HEK293 (cell line): ENCODE data around the gene SEC24A.

ENCODE experiments used
- CTCF ChIA-PET: fragments of 350-600 bp; formaldehyde crosslinking; extraction: SDS; loops from one replicate; lab custom pipeline; 2021; ENCODE audit warnings: antibody characterized with exemption; lab: Yijun Ruan, JAX
- POLR2A ChIA-PET: fragments of 300-600 bp; formaldehyde crosslinking; extraction: SDS; loops from one replicate; lab custom pipeline; 2020; ENCODE audit warnings: antibody characterized with exemption, inconsistent platforms; lab: Yijun Ruan, JAX
- H3K27ac ChIP-seq: fragments of 200-500 bp; sonication (Bioruptor generic); 2 replicates; pipeline ENCODE4 v1.5.1; 2014; ENCODE audit warnings: low read depth, low read length, control low read depth, inconsistent platforms; ENCODE audit errors: extremely low read depth
- H3K36me3 ChIP-seq, 2 experiments: fragments of 200-500 bp in 1 of 2; sonication (Bioruptor generic) in 1 of 2; 1 replicate in 1 of 2; 2 replicates in 1 of 2; pipeline ENCODE4 v1.5.1; 2014 to 2017; ENCODE audit warnings: inconsistent platforms in 2 of 2, low read length in 2 of 2; ENCODE audit not compliant: control insufficient read depth in 2 of 2, insufficient read depth in 1 of 2
- H3K4me1 ChIP-seq: fragments of 200-500 bp; sonication (Bioruptor generic); 2 replicates; pipeline ENCODE4 v1.5.1; 2014; ENCODE audit warnings: mild to moderate bottlenecking, low read length, inconsistent platforms; ENCODE audit not compliant: control insufficient read depth, insufficient read depth
- H3K4me3 ChIP-seq: 2 replicates; pipeline ENCODE4 v1.5.1; 2011; ENCODE audit warnings: low read depth, mild to moderate bottlenecking, control low read depth, low read length, moderate library complexity
- H3K9me3 ChIP-seq: fragments of 200-500 bp; sonication (Bioruptor generic); 2 replicates; pipeline ENCODE4 v1.5.1; 2014; ENCODE audit warnings: low read depth, low read length, inconsistent platforms; ENCODE audit not compliant: control insufficient read depth, insufficient read depth
- GLI4 ChIP-seq: fragments of 450-650 bp; formaldehyde crosslinking; IDR thresholded peaks from 2 replicates; pipeline ENCODE4 v1.5.1; 2016; ENCODE audit warnings: missing biosample characterization, missing genetic modification characterization
- HOXA7 ChIP-seq: sonication (generic); formaldehyde crosslinking; IDR thresholded peaks from 2 replicates; pipeline ENCODE4 v1.8.1; 2022; ENCODE audit warnings: missing genetic modification reagents, borderline replicate concordance
- HOXC10 ChIP-seq: sonication (generic); formaldehyde crosslinking; IDR thresholded peaks from 2 replicates; pipeline ENCODE4 v1.8.1; 2023; ENCODE audit warnings: mild to moderate bottlenecking, missing genetic modification reagents
- RBAK ChIP-seq: fragments of 450-650 bp; formaldehyde crosslinking; IDR thresholded peaks from 2 replicates; pipeline ENCODE4 v1.5.1; 2016; ENCODE audit warnings: missing biosample characterization, missing genetic modification characterization
- ZFP3 ChIP-seq: fragments of 450-650 bp; formaldehyde crosslinking; IDR thresholded peaks from 2 replicates; pipeline ENCODE4 v1.5.1; 2016; ENCODE audit warnings: low read depth, missing biosample characterization, missing genetic modification characterization
- ZNF175 ChIP-seq: fragments of 450-650 bp; formaldehyde crosslinking; IDR thresholded peaks from 2 replicates; pipeline ENCODE4 v1.5.1; 2016; ENCODE audit warnings: missing biosample characterization, missing genetic modification characterization
- ZNF211 ChIP-seq: fragments of 450-650 bp; formaldehyde crosslinking; IDR thresholded peaks from 2 replicates; pipeline ENCODE4 v1.5.1; 2016; ENCODE audit warnings: low read depth, missing biosample characterization, missing genetic modification characterization
- ZNF48 ChIP-seq: fragments of 450-650 bp; formaldehyde crosslinking; IDR thresholded peaks from 2 replicates; pipeline ENCODE4 v1.5.1; 2016; ENCODE audit warnings: missing biosample characterization, missing genetic modification characterization
- ZNF621 ChIP-seq: fragments of 450-650 bp; formaldehyde crosslinking; IDR thresholded peaks from 2 replicates; pipeline ENCODE4 v1.5.1; 2017; ENCODE audit warnings: missing biosample characterization, missing genetic modification characterization
- ZNF670 ChIP-seq: fragments of 450-650 bp; formaldehyde crosslinking; IDR thresholded peaks from 2 replicates; pipeline ENCODE4 v1.5.1; 2016; ENCODE audit warnings: missing biosample characterization, missing genetic modification characterization, low read depth
- ZNF76 ChIP-seq: fragments of 450-650 bp; formaldehyde crosslinking; IDR thresholded peaks from 2 replicates; pipeline ENCODE4; 2016; ENCODE audit warnings: low read depth, missing biosample characterization, missing genetic modification characterization, borderline replicate concordance
- ZNF768 ChIP-seq: fragments of 450-650 bp; formaldehyde crosslinking; IDR thresholded peaks from 2 replicates; pipeline ENCODE4 v1.5.1; 2018; ENCODE audit warnings: missing biosample characterization, mild to moderate bottlenecking, missing genetic modification characterization
- TF ChIP-seq, protein P1 (sequence below): fragments of 450-650 bp; formaldehyde crosslinking; IDR thresholded peaks from 2 replicates; pipeline ENCODE4 v1.5.1; 2017; ENCODE audit warnings: missing biosample characterization, missing genetic modification characterization

Gene SEC24A

DNA sequence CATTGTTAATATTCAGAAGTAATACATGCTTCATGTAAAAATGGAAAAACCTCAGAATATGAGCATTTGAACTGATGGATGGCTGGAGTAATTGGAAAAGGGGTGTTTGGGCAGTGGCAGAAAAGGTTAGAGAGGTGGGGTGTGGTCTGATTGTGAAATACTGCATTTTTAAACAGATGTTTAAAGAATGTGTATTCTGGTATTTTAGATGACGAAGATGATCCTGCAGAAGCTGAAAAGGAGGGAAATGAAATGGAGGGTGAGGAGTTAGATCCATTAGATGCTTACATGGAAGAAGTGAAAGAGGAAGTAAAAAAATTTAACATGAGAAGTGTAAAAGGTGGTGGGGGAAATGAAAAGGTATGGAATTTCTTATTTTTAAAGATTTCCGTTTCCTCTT lies 128.8 kb downstream of the SEC24A start:
- CTCF ChIA-PET, result no interaction called here
- Histone ChIP-seq H3K9me3 (no peaks in the 10 kb centered on the region), H3K4me3 (no peak overlapping the region), H3K36me3 (peaks cover 91 to 96% of the 10 kb centered on the region in 2 experiments), H3K4me1 (no peaks in the 10 kb centered on the region), H3K27ac (no peak overlapping the region)
- TF ChIP-seq RBAK (no peak), GLI4 (tag by site-specific recombination) (no peak), ZNF175 (tag by site-specific recombination) (no peak), ZNF621 (tag by site-specific recombination) (no peak), ZNF670 (tag by site-specific recombination) (no peak), HOXC10 (no peak), ZNF211 (tag by site-specific recombination) (no peak), HOXA7 (CRISPR knock-in tag) (no peak), ZNF48 (tag by site-specific recombination) (no peak), ZFP3 (tag by site-specific recombination) (no peak), ZNF768 (tag by site-specific recombination) (no peak), ZNF76 (tag by site-specific recombination) (no peak)
- TF ChIP-seq, protein P1, sequence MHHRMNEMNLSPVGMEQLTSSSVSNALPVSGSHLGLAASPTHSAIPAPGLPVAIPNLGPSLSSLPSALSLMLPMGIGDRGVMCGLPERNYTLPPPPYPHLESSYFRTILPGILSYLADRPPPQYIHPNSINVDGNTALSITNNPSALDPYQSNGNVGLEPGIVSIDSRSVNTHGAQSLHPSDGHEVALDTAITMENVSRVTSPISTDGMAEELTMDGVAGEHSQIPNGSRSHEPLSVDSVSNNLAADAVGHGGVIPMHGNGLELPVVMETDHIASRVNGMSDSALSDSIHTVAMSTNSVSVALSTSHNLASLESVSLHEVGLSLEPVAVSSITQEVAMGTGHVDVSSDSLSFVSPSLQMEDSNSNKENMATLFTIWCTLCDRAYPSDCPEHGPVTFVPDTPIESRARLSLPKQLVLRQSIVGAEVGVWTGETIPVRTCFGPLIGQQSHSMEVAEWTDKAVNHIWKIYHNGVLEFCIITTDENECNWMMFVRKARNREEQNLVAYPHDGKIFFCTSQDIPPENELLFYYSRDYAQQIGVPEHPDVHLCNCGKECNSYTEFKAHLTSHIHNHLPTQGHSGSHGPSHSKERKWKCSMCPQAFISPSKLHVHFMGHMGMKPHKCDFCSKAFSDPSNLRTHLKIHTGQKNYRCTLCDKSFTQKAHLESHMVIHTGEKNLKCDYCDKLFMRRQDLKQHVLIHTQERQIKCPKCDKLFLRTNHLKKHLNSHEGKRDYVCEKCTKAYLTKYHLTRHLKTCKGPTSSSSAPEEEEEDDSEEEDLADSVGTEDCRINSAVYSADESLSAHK (tag by site-specific recombination), result no peak
- POLR2A ChIA-PET, result interaction anchor here (0.7 kb wide), 1 partner anchor 489 kb away, joined by 3 read pairs; no protein-coding TSS in a partner anchor
